SU-DHL-6 (cell line): ENCODE data around the gene KISS1R.

Experiments used
- H2AFZ ChIP-seq: fragments of 200-600 bp; sonication (generic); 2 replicates; pipeline ENCODE4 v1.6.1; 2014; ENCODE audit warnings: low read depth, mild to moderate bottlenecking, moderate library complexity, mixed read lengths, antibody characterized with exemption, low read length; ENCODE audit not compliant: severe bottlenecking
- H3F3A ChIP-seq: fragments of 200-600 bp; shearing (Covaris generic); 2 replicates; pipeline ENCODE4 v1.6.0; 2016; ENCODE audit warnings: antibody characterized with exemption, mild to moderate bottlenecking; ENCODE audit not compliant: insufficient read depth
- H3K27ac ChIP-seq: fragments of 200-600 bp; sonication (generic); 2 replicates; pipeline ENCODE4 v1.5.1; 2016; ENCODE audit warnings: low read depth, mild to moderate bottlenecking, low read length, moderate library complexity, mixed read lengths
- H3K27me3 ChIP-seq: fragments of 200-600 bp; sonication (generic), shearing (Covaris generic); 2 replicates; pipeline ENCODE4 v1.6.0; 2014; ENCODE audit warnings: mild to moderate bottlenecking, low read length
- H3K36me3 ChIP-seq: fragments of 200-600 bp; sonication (generic); 2 replicates; pipeline ENCODE4 v1.6.1; 2014; ENCODE audit warnings: mild to moderate bottlenecking, low read length, mixed read lengths
- H3K4me2 ChIP-seq: fragments of 300-600, 200-600 bp; shearing (Covaris generic), sonication (generic); 2 replicates; pipeline ENCODE4 v1.6.0; 2014; ENCODE audit warnings: low read length, low read depth, mild to moderate bottlenecking; ENCODE audit not compliant: poor library complexity, severe bottlenecking
- H3K4me3 ChIP-seq: fragments of 200-600 bp; sonication (generic); 2 replicates; pipeline ENCODE4 v1.5.1; 2014; ENCODE audit warnings: antibody characterized with exemption, low read length, mild to moderate bottlenecking, mixed read lengths; ENCODE audit not compliant: insufficient read depth, poor library complexity, severe bottlenecking
- H3K79me2 ChIP-seq: fragments of 200-600 bp; sonication (generic); 2 replicates; pipeline ENCODE4 v1.6.1; 2014; ENCODE audit warnings: mild to moderate bottlenecking, low read length, moderate library complexity; ENCODE audit not compliant: insufficient read depth
- H3K9ac ChIP-seq: fragments of 200-600 bp; sonication (generic); 2 replicates; pipeline ENCODE4 v1.7.0; 2014; ENCODE audit warnings: mild to moderate bottlenecking, low read length
- H3K9me2 ChIP-seq: fragments of 200-600 bp; sonication (generic); replicated peaks from 2 replicates; pipeline ENCODE4 v1.6.1; 2014; ENCODE audit warnings: low read length; ENCODE audit not compliant: insufficient read depth
- H3K9me3 ChIP-seq: fragments of 200-600 bp; sonication (generic); 2 replicates; pipeline ENCODE4 v1.6.1; 2014; ENCODE audit warnings: low read length, mixed read lengths; ENCODE audit not compliant: insufficient read depth
- H4K20me1 ChIP-seq: fragments of 200-600 bp; sonication (generic); 2 replicates; pipeline ENCODE4 v1.6.1; 2014; ENCODE audit warnings: low read depth, mild to moderate bottlenecking, antibody characterized with exemption, low read length, moderate library complexity, mixed read lengths
- EZH2phosphoT487 ChIP-seq: fragments of 200-600 bp; sonication (generic), shearing (Covaris generic); conservative IDR thresholded peaks from 2 replicates; pipeline ENCODE4 v1.6.1; 2018; ENCODE audit warnings: mild to moderate bottlenecking, antibody characterized with exemption, low read length, moderate library complexity, mixed read lengths
- TF ChIP-seq, protein P1 (sequence below): fragments of 200-600 bp; sonication (generic); IDR thresholded peaks from one replicate; pipeline ENCODE4 v1.5.1; 2017; ENCODE audit warnings: antibody characterized with exemption, mild to moderate bottlenecking, low read length, moderate library complexity; ENCODE audit not compliant: insufficient read depth, poor library complexity, severe bottlenecking

The KISS1R gene

DNA sequence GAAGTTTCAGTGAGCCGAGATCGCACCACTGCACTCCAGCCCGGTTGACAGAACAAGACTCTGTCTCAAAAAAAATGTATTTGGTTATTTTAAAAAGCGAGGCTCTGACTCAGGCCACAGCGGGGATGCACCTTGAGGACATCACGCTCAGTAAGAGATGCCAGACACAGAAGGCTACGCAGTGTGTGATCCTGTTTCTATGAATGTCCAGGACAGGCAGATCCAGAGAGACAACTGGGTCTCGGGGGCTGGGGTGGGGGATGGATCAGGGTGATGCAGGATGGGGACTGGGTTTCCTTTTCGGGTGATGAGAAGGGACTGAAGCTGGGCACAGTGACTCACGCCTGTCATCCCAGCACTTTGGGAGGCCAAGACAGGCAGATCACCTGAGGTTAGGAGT is 29.5 kb upstream of the KISS1R start:
- TF ChIP-seq, protein P1, sequence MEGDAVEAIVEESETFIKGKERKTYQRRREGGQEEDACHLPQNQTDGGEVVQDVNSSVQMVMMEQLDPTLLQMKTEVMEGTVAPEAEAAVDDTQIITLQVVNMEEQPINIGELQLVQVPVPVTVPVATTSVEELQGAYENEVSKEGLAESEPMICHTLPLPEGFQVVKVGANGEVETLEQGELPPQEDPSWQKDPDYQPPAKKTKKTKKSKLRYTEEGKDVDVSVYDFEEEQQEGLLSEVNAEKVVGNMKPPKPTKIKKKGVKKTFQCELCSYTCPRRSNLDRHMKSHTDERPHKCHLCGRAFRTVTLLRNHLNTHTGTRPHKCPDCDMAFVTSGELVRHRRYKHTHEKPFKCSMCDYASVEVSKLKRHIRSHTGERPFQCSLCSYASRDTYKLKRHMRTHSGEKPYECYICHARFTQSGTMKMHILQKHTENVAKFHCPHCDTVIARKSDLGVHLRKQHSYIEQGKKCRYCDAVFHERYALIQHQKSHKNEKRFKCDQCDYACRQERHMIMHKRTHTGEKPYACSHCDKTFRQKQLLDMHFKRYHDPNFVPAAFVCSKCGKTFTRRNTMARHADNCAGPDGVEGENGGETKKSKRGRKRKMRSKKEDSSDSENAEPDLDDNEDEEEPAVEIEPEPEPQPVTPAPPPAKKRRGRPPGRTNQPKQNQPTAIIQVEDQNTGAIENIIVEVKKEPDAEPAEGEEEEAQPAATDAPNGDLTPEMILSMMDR: no peak
- Histone ChIP-seq H3K36me3 (no peaks in the 10 kb centered on the region), H3K9me2 (no peaks in the 10 kb centered on the region), H3K27me3 (no peaks in the 10 kb centered on the region), H3K9ac (no peak overlapping the region), H4K20me1 (no peaks in the 10 kb centered on the region), H2AFZ (no peak overlapping the region), H3K27ac (no peak overlapping the region), H3K4me3 (no peak overlapping the region), H3K9me3 (no peaks in the 10 kb centered on the region), H3F3A (peaks cover 7% of the 10 kb centered on the region; the same call in 1 of the 2 replicates), H3K4me2 (no peak overlapping the region), H3K79me2 (peaks cover 5% of the 10 kb centered on the region; the same call in 1 of the 2 replicates)

DNA sequence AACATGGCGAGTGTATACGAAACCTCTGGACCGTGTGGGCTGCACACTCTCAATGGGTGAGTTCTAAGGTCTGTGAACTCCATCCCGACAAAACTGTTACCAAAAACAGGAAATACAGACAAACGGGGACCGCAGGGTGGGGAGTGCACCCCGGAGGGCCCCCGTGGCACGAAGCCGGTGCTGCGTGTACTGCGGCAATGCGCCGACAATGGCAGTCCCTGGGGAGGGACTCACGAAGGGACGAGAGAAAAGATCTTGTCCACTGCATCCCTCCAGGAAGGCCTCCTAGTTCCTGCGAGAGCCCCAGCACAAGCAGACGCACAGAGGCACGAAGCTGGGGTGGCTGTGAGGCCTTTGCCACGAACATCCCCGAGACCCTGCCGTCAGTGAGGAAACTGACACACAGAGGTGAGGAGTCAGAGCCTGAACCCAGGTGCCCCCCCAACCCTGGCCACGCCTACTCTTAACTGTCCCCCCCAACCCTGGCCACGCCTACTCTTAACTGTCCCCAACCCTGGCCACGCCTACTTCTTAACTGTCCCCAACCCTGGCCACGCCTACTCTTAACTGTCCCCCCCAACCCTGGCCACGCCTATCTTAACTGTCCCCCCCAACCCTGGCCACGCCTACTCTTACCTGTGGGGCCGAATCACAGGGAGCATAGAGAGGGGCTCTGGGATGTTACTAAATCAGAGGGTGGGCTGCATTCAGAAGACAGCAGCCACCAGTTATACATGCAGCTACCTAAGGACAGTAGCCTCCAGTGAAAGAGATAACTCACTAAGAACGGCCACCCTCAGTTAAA is 28.4 kb upstream of the KISS1R start:
- H3F3A ChIP-seq: peaks cover 7% of the 10 kb centered on the region; the same call in 1 of the 2 replicates
- no peaks in the 10 kb centered on the region for H3K36me3 ChIP-seq
- H2AFZ ChIP-seq: no peak overlapping the region
- no peaks in the 10 kb centered on the region for H3K9me3 ChIP-seq
- H3K79me2 ChIP-seq: peaks cover 5% of the 10 kb centered on the region; the same call in 1 of the 2 replicates
- H3K4me2 ChIP-seq: no peak overlapping the region
- no peak for TF ChIP-seq EZH2phosphoT487
- TF ChIP-seq, protein P1: no peak
- no peak overlapping the region for H3K4me3 ChIP-seq
- no peaks in the 10 kb centered on the region for H3K27me3 ChIP-seq
- no peak overlapping the region for H3K27ac ChIP-seq
- H3K9ac ChIP-seq: no peak overlapping the region
- H4K20me1 ChIP-seq: no peaks in the 10 kb centered on the region
- H3K9me2 ChIP-seq: no peaks in the 10 kb centered on the region

DNA sequence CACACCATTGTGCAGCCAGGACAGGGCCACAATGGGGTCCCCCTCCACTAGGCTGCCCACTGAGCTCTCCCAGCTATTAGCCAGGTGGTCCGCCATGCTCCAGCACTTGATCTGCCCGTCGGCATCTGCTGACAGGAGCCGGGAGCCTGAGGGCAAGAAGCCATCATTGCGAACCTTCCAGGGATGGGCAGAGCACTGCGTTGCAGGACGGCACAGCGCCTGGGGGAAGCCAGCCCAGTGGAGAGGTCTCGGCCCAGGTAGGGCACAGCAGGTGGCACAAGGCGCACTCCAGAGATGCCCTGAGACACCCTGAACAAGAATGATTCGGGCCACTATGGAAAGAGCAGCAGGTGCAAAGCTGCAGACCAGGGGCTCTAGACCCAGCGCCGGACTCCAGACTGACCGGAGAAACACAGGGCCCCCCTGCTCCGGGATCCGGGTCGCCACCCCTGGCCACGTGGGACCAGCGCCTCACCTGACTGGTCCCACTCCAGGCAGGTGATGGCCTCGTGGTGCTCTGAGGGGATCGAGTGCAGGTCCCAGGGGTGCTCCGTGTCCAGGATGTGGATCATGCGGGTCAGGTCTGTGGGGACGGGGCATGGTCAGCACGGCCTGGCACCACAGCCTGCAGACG is 27.4 kb upstream of the KISS1R start:
- TF ChIP-seq EZH2phosphoT487: no peak
- TF ChIP-seq, protein P1: no peak
- no peak overlapping the region for H3K4me3 ChIP-seq
- H3K9me3 ChIP-seq: no peaks in the 10 kb centered on the region
- no peaks in the 10 kb centered on the region for H3K36me3 ChIP-seq
- H3K79me2 ChIP-seq: peaks cover 5% of the 10 kb centered on the region; the same call in 1 of the 2 replicates
- no peak overlapping the region for H2AFZ ChIP-seq
- H3K27ac ChIP-seq: no peak overlapping the region
- H3K9me2 ChIP-seq: no peaks in the 10 kb centered on the region
- H3F3A ChIP-seq: peaks cover 7% of the 10 kb centered on the region; the same call in 1 of the 2 replicates
- no peaks in the 10 kb centered on the region for H4K20me1 ChIP-seq
- H3K9ac ChIP-seq: no peak overlapping the region
- no peaks in the 10 kb centered on the region for H3K27me3 ChIP-seq
- no peak overlapping the region for H3K4me2 ChIP-seq
